ENCODE results near the gene SERPINE1.

The SERPINE1 gene

DNA sequence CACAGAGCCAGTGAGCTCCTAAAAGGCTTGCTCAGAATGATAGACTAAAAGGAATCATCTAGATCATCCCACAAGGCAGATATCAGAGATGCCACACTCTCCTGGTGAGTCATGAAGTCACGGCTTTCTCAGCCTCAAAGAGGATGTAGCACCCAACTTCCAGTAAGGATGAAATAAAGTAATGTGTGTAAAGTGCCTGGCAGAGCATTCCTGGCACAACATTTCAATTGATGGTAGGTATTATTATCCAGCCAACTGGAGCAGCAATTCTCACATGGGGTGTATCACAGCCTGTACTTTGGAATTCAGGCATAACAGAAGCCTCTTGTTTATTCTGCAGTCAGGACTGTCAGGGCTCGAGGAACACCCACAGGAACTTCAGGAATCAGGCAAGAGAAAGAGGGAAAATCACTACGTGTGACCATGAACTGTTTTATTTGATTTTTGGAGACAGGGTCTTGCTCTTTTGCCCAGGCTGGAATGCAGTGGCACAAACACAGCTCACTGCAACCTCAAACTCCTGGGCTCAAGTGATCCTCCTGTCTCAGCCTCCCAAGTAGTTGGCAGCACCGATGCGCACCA lies 58.4 kb downstream of the SERPINE1 start:
- DNase-seq (ENCODE audit: extremely low spot score, insufficient read length, low read depth) (no peak), FAIRE-seq (no peak)

DNA sequence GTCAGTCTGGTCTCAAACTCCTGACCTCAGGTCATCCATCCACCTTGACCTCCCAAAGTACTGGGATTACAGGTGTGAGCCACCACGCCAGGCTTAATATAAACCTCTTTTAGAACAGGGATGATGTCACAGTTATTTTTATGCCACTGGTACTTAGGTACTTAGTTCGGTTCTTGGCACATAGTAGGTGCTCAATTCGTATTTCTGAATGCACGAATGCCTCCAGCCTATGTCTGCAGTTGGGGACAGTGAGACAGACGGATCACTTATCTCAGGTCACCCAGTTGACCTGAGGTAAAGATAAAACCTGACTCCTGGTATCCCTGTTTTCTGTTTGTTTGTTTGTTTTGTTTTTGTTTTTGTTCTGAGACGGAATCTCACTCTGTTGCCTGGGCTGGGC lies 59.3 kb downstream of the SERPINE1 start:
- no peak for FAIRE-seq
- DNase-seq (ENCODE audit: extremely low spot score, insufficient read length, low read depth) = no peak

DNA sequence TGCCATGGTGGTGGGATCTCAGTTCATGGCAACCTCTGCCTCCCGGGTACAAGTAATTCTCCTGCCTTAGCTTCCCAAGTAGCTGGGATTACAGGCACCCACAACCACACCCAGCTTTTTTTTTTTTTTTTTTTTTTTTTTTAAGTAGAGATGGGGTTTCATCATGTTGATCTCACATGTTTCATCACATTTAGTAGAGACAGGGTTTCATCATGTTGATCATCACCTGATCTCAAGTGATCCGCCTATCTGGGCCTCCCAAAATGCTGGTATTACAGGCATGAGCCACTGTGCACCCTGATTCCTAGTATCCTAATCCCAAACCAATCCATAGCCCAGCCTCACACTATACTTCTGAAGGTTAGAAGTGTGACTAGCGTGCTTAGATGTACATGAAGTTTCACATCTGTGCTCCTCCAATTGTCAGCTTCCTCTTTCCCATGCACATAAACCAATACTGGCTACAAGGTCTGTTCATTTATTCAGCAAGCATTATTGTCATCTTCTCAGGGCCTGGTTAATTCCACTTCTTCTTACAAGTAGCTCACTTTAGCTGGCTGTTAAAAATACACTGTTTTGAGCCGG lies 60.0 kb downstream of the SERPINE1 start:
- DNase-seq (ENCODE audit: extremely low spot score, insufficient read length, low read depth) = no peak

More for the DNA sequence above, 60.0 kb downstream of the SERPINE1 start:
- FAIRE-seq = no peak
